SK-N-SH (cell line): ENCODE measurements around the gene LSP1. TPM values are rescaled to one million over a fixed set of nuclear protein-coding genes. Genes with fewer than 3 reads are reported as not detected.

ENCODE experiments used
- CTCF ChIA-PET: fragments of 300-600, 350-600 bp; formaldehyde crosslinking; extraction: SDS; loops from one replicate; lab custom pipeline; 2021; lab: Yijun Ruan, JAX
- POLR2A ChIA-PET: fragments of 350-600 bp; sonication (Branson Sonifier 250); formaldehyde crosslinking; extraction: SDS; loops from one replicate; lab custom pipeline; 2020; ENCODE audit warnings: antibody characterized with exemption, inconsistent platforms; lab: Yijun Ruan, JAX
- DNase-seq: peaks from one replicate; pipeline ENCODE4 v3.0.0; 2012
- H2AFZ ChIP-seq: fragments of 200-600 bp; sonication (generic); 2 replicates; pipeline ENCODE4 v1.8.1; 2016; ENCODE audit warnings: antibody characterized with exemption, mild to moderate bottlenecking, low read depth
- H3F3A ChIP-seq: fragments of 200-600 bp; sonication (generic); replicated peaks from 2 replicates; pipeline ENCODE3; 2016; ENCODE audit warnings: antibody characterized with exemption, mild to moderate bottlenecking; ENCODE audit not compliant: insufficient read depth
- H3K27ac ChIP-seq, 2 experiments: fragments of 200-500 bp in 1 of 2; fragments of 200-600 bp in 1 of 2; sonication (Bioruptor generic) in 1 of 2; sonication (generic), shearing (Covaris generic) in 1 of 2; 2 replicates each; pipeline versions ENCODE4 v1.5.1 to v1.6.1; 2014 to 2016; ENCODE audit warnings: low read depth in 2 of 2, inconsistent platforms in 1 of 2, low read length in 1 of 2, mild to moderate bottlenecking in 1 of 2, mixed read lengths in 1 of 2
- H3K27me3 ChIP-seq: fragments of 200-600 bp; sonication (generic), shearing (Covaris generic); 2 replicates; pipeline ENCODE4 v1.6.1; 2016; ENCODE audit warnings: mixed run types; ENCODE audit not compliant: insufficient read depth
- H3K36me3 ChIP-seq, 2 experiments: fragments of 200-500 bp in 1 of 2; fragments of 200-600 bp in 1 of 2; sonication (Bioruptor generic) in 1 of 2; sonication (generic) in 1 of 2; replicated peaks in 1 of 2; 2 replicates each; pipeline versions ENCODE3 to v1.5.1; 2014 to 2016; ENCODE audit warnings: low read length in 1 of 2, mild to moderate bottlenecking in 1 of 2; ENCODE audit not compliant: insufficient read depth in 2 of 2, control insufficient read depth in 1 of 2
- H3K4me1 ChIP-seq, 2 experiments: fragments of 200-500 bp in 1 of 2; fragments of 200-600 bp in 1 of 2; sonication (Bioruptor generic) in 1 of 2; sonication (generic), shearing (Covaris generic) in 1 of 2; 2 replicates each; pipeline versions ENCODE4 v1.5.1 to v1.6.1; 2014 to 2016; ENCODE audit warnings: low read depth in 1 of 2, low read length in 1 of 2, mixed run types in 1 of 2; ENCODE audit not compliant: insufficient read depth in 2 of 2, control insufficient read depth in 1 of 2
- H3K4me2 ChIP-seq: fragments of 200-600 bp; sonication (generic), shearing (Covaris generic); 2 replicates; pipeline ENCODE4 v1.6.1; 2017; ENCODE audit warnings: mixed run types
- H3K4me3 ChIP-seq, 2 experiments: fragments of 200-500 bp in 1 of 2; fragments of 200-600 bp in 1 of 2; sonication (Bioruptor generic) in 1 of 2; sonication (generic), shearing (Covaris generic) in 1 of 2; 2 replicates each; pipeline versions ENCODE4 v1.5.1 to v1.8.1; 2014 to 2016; ENCODE audit warnings: low read depth in 2 of 2, inconsistent platforms in 1 of 2, low read length in 1 of 2, mild to moderate bottlenecking in 1 of 2, mixed read lengths in 1 of 2, moderate library complexity in 1 of 2
- H3K79me2 ChIP-seq: fragments of 200-600 bp; sonication (generic); 2 replicates; pipeline ENCODE4 v1.8.1; 2017; ENCODE audit warnings: mild to moderate bottlenecking; ENCODE audit not compliant: insufficient read depth
- H3K9ac ChIP-seq: fragments of 200-600 bp; sonication (generic); 2 replicates; pipeline ENCODE4 v1.6.1; 2017; ENCODE audit warnings: mixed run types
- H3K9me2 ChIP-seq: fragments of 200-600 bp; sonication (generic); 2 replicates; pipeline ENCODE4 v1.6.1; 2017; ENCODE audit warnings: mixed run types
- H3K9me3 ChIP-seq: fragments of 200-600 bp; sonication (generic); 2 replicates; pipeline ENCODE4 v1.6.1; 2017; ENCODE audit warnings: mixed run types, mild to moderate bottlenecking, moderate library complexity
- H4K20me1 ChIP-seq: fragments of 200-600 bp; sonication (generic); 2 replicates; pipeline ENCODE4 v1.6.1; 2017; ENCODE audit warnings: mild to moderate bottlenecking, mixed run types; ENCODE audit not compliant: insufficient read depth
- CTCF ChIP-seq: fragments of 200-600 bp; sonication (generic); IDR thresholded peaks from 2 replicates; pipeline ENCODE4 v1.6.1; 2017; ENCODE audit warnings: antibody characterized with exemption, mild to moderate bottlenecking, moderate library complexity
- ELF1 ChIP-seq: IDR thresholded peaks from 2 replicates; pipeline ENCODE4 v1.4.0; 2012
- FOSL2 ChIP-seq: IDR thresholded peaks from 2 replicates; pipeline ENCODE4 v1.4.0; 2012; ENCODE audit warnings: low read depth, mild to moderate bottlenecking, moderate library complexity, borderline replicate concordance
- GABPA ChIP-seq: IDR thresholded peaks from 2 replicates; pipeline ENCODE4 v1.4.0; 2012; ENCODE audit warnings: low read depth, mild to moderate bottlenecking
- JUND ChIP-seq: IDR thresholded peaks from 2 replicates; pipeline ENCODE4 v1.4.0; 2012
- NRF1 ChIP-seq: IDR thresholded peaks from 2 replicates; pipeline ENCODE4 v1.6.1; 2012; ENCODE audit warnings: low read depth, mild to moderate bottlenecking, low read length
- POLR2AphosphoS5 ChIP-seq: IDR thresholded peaks from 2 replicates; pipeline ENCODE4 v1.6.1; 2012; ENCODE audit warnings: low read depth, low read length
- REST ChIP-seq: IDR thresholded peaks from 2 replicates; pipeline ENCODE4 v1.6.1; 2012; ENCODE audit warnings: mild to moderate bottlenecking, low read depth, low read length, moderate library complexity
- RFX5 ChIP-seq: IDR thresholded peaks from 2 replicates; pipeline ENCODE4 v1.6.1; 2012; ENCODE audit warnings: mild to moderate bottlenecking, improper control_type of control experiment, low read length
- RXRA ChIP-seq: IDR thresholded peaks from 2 replicates; pipeline ENCODE4 v1.4.0; 2012; ENCODE audit warnings: low read depth, mild to moderate bottlenecking, borderline replicate concordance
- USF2 ChIP-seq: fragments of 150-350 bp; IDR thresholded peaks from 2 replicates; pipeline ENCODE4 v1.6.1; 2017; ENCODE audit warnings: antibody characterized with exemption, low read length, low read depth, borderline replicate concordance
- WGBS: methylation state at CpG from one replicate; pipeline ENCODE4 v1.1.6; 2017; ENCODE audit warnings: low lambda C conversion rate; 5-methylcytosine and 5-hydroxymethylcytosine counted together
- polyA plus RNA-seq, 3 experiments: library from polyadenylated mRNA; depleted of rRNA; stranded (reverse); fragments of >200 nt; gene quantifications; 2 replicates each; pipeline ENCODE4 v1.2.3, GENCODE V29; 2012
- TF ChIP-seq, protein P1 (sequence below): fragments of 150-350 bp; IDR thresholded peaks from 2 replicates; pipeline ENCODE4 v1.6.1; 2016; ENCODE audit warnings: mild to moderate bottlenecking, low read depth, low read length
- TF ChIP-seq, protein P2 (sequence below): IDR thresholded peaks from 2 replicates; pipeline ENCODE4; 2012

Gene LSP1
- polyA plus RNA-seq, 1 of the 3 experiments (the other 2 are of a cell fraction), result 0.38 TPM

DNA sequence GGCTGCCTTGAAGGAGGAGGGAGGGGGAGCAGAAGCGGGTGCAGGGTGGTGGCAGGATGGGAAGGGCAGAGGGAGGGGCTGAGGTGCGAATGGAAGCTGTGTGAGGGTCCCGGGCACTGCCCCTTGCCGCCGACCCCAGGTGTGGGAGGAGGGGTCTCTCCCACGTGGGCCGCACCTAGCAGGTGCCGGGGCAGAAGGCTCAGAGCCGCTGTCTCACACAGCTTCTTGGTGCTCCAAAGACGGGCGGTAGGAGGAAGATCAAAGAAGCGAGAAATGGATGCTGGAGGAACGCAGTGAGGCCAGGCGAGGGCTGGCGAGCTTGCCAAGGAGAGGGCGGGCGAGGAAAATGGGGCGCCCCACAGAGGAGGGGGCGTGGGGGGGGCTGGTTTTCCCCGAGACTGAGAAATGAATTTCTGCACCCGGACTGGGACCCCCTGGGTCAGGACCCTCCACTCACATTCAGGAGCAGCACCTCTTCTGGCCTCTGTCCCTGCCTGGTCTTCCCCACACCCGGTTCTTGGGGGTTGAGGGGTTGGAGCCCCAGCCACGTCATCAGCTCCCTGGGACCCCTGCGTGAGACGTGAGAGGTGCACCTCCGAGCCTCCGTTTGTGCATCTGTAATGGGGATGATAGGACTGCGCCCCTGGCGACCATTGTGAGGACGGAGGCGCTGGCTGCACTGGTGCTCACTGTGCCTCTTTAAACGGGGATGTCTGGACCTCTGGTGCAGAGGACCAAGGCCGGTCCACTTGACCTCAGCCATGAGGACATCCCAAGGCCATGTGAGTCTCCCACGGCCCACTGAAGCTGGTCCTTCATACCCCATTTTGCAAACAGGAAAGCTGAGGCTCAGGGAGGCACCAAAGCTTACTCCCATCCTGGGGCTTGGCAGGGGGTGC is 16.8 kb downstream of the LSP1 start:
- POLR2A ChIA-PET, result no interaction called here
- H3K79me2 ChIP-seq, result no peaks in the 10 kb centered on the region

GRCh38 chr11:1870326-1870696 is 17.4 kb downstream of the LSP1 start:
- no peak overlapping the region for H3K4me2 ChIP-seq
- no peak overlapping the region for H3K9ac ChIP-seq
- H3K27me3 ChIP-seq, result no peaks in the 10 kb centered on the region
- H3F3A ChIP-seq, result no peaks in the 10 kb centered on the region
- H3K9me2 ChIP-seq, result no peaks in the 10 kb centered on the region
- POLR2A ChIA-PET, result no interaction called here
- DNase-seq, result no peak
- no peaks in the 10 kb centered on the region for H3K36me3 ChIP-seq
- 70% methylated on average over 7 of the region's 12 CpGs for WGBS
- H2AFZ ChIP-seq, result no peak overlapping the region
- H3K4me1 ChIP-seq, result peaks cover 0 to 33% of the 10 kb centered on the region in 2 experiments; a peak in 1 of 4 replicates
- CTCF ChIA-PET, result interaction anchor here (1.0 to 2.9 kb wide), 4 partner anchors 12 to 176 kb away, joined by 4 to 15 read pairs (median 8); no protein-coding TSS in a partner anchor
- H3K27ac ChIP-seq, result no peak overlapping the region
- H3K9me3 ChIP-seq, result no peaks in the 10 kb centered on the region
- H4K20me1 ChIP-seq, result no peaks in the 10 kb centered on the region
- H3K4me3 ChIP-seq, result no peak overlapping the region
- H3K79me2 ChIP-seq, result no peaks in the 10 kb centered on the region
- no peak for TF ChIP-seq GABPA
- no peak for TF ChIP-seq NRF1
- no peak for TF ChIP-seq RXRA
- TF ChIP-seq, protein P1, sequence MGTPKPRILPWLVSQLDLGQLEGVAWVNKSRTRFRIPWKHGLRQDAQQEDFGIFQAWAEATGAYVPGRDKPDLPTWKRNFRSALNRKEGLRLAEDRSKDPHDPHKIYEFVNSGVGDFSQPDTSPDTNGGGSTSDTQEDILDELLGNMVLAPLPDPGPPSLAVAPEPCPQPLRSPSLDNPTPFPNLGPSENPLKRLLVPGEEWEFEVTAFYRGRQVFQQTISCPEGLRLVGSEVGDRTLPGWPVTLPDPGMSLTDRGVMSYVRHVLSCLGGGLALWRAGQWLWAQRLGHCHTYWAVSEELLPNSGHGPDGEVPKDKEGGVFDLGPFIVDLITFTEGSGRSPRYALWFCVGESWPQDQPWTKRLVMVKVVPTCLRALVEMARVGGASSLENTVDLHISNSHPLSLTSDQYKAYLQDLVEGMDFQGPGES, result no peak
- no peak for TF ChIP-seq FOSL2
- TF ChIP-seq, protein P2, sequence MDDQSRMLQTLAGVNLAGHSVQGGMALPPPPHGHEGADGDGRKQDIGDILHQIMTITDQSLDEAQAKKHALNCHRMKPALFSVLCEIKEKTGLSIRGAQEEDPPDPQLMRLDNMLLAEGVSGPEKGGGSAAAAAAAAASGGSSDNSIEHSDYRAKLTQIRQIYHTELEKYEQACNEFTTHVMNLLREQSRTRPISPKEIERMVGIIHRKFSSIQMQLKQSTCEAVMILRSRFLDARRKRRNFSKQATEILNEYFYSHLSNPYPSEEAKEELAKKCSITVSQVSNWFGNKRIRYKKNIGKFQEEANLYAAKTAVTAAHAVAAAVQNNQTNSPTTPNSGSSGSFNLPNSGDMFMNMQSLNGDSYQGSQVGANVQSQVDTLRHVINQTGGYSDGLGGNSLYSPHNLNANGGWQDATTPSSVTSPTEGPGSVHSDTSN, result no peak
- TF ChIP-seq POLR2AphosphoS5, result no peak
- no peak for TF ChIP-seq CTCF
- no peak for TF ChIP-seq USF2
- no peak for TF ChIP-seq ELF1

More for the DNA sequence above, 16.8 kb downstream of the LSP1 start:
- peaks cover 0 to 33% of the 10 kb centered on the region in 2 experiments; a peak in 1 of 4 replicates for H3K4me1 ChIP-seq
- no peak overlapping the region for H3K4me2 ChIP-seq
- no peaks in the 10 kb centered on the region for H3K27me3 ChIP-seq
- H3K9me2 ChIP-seq, result no peaks in the 10 kb centered on the region
- no peaks in the 10 kb centered on the region for H4K20me1 ChIP-seq
- no peaks in the 10 kb centered on the region for H3F3A ChIP-seq
- H3K27ac ChIP-seq, result no peak overlapping the region
- no peak overlapping the region for H3K4me3 ChIP-seq
- no peaks in the 10 kb centered on the region for H3K9me3 ChIP-seq
- TF ChIP-seq FOSL2 (no peak), REST (no peak), JUND (no peak), RFX5 (no peak)
- H3K9ac ChIP-seq, result no peak overlapping the region
- H3K36me3 ChIP-seq, result no peaks in the 10 kb centered on the region
- CTCF ChIA-PET, result interaction anchor here (0.7 to 2.9 kb wide), 6 partner anchors 13 to 230 kb away, joined by 3 to 15 read pairs (median 5); no protein-coding TSS in a partner anchor
- no peak for DNase-seq
- H2AFZ ChIP-seq, result no peak overlapping the region
- 66% methylated on average over 34 of the region's 34 CpGs for WGBS
